Suprapubic skin (tissue), 4 donors: ENCODE data around the gene NEDD1. TPM values are rescaled to one million over a fixed set of nuclear protein-coding genes. Genes with fewer than 3 reads are reported as not detected.

Experiments
- DNase-seq, 2 donors: peaks; one replicate each; pipeline ENCODE4 v3.0.0-alpha.2; 2019; ENCODE audit warnings: low spot score in 2 of 2
- H3K27ac ChIP-seq: fragments of 200-600 bp; sonication (generic); one replicate; pipeline ENCODE4 v1.5.1; 2019
- H3K27me3 ChIP-seq: fragments of 200-600 bp; sonication (generic); one replicate; pipeline ENCODE4 v1.5.1; 2019
- H3K36me3 ChIP-seq: fragments of 200-600 bp; sonication (generic); one replicate; pipeline ENCODE4 v1.5.1; 2019
- H3K4me1 ChIP-seq: fragments of 200-600 bp; sonication (generic); one replicate; pipeline ENCODE4 v1.5.1; 2019
- H3K4me3 ChIP-seq: fragments of 200-600 bp; sonication (generic); one replicate; pipeline ENCODE4 v1.5.1; 2019; ENCODE audit warnings: mild to moderate bottlenecking
- H3K9me3 ChIP-seq: fragments of 200-600 bp; sonication (generic); one replicate; pipeline ENCODE4 v1.5.1; 2019
- CTCF ChIP-seq, 2 donors: fragments of 200-600 bp in 1 of 2; fragments of 450-650 bp in 1 of 2; sonication (generic) in 1 of 2; IDR thresholded peaks; one replicate each; pipeline ENCODE4 v1.5.1; 2016 to 2019; ENCODE audit warnings: antibody characterized with exemption in 2 of 2, mild to moderate bottlenecking in 1 of 2, moderate library complexity in 1 of 2
- EP300 ChIP-seq: sonication (generic); formaldehyde crosslinking; IDR thresholded peaks from one replicate; pipeline ENCODE4 v1.6.1; 2017; ENCODE audit warnings: antibody characterized with exemption
- POLR2A ChIP-seq, 2 donors: fragments of 450-650 bp; IDR thresholded peaks; one replicate each; pipeline ENCODE4 v1.6.1; 2017; ENCODE audit warnings: antibody characterized with exemption in 2 of 2, mild to moderate bottlenecking in 2 of 2, moderate library complexity in 2 of 2
- POLR2AphosphoS5 ChIP-seq, 3 donors: sonication (generic); formaldehyde crosslinking; IDR thresholded peaks; one replicate each; pipeline ENCODE4 v1.6.1; 2017; ENCODE audit warnings: antibody characterized with exemption in 3 of 3
- WGBS: methylation state at CpG from one replicate; pipeline ENCODE4 v1.1.5; 2018; 5-methylcytosine and 5-hydroxymethylcytosine counted together
- total RNA-seq, 4 donors: library from RNA; depleted of rRNA; stranded (reverse); fragments of >200 nt; gene quantifications; one replicate each; pipeline ENCODE4 v1.1.0, GENCODE V29; 2016

The NEDD1 gene, protein sequence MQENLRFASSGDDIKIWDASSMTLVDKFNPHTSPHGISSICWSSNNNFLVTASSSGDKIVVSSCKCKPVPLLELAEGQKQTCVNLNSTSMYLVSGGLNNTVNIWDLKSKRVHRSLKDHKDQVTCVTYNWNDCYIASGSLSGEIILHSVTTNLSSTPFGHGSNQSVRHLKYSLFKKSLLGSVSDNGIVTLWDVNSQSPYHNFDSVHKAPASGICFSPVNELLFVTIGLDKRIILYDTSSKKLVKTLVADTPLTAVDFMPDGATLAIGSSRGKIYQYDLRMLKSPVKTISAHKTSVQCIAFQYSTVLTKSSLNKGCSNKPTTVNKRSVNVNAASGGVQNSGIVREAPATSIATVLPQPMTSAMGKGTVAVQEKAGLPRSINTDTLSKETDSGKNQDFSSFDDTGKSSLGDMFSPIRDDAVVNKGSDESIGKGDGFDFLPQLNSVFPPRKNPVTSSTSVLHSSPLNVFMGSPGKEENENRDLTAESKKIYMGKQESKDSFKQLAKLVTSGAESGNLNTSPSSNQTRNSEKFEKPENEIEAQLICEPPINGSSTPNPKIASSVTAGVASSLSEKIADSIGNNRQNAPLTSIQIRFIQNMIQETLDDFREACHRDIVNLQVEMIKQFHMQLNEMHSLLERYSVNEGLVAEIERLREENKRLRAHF
- 10 to 100 TPM; 11.8 to 16.3 (median 14.5) TPM for total RNA-seq

- peak within 1 kb of the TSS; percentile 84 for H3K4me3 ChIP-seq
- no peaks in the 10 kb centered on the region for H3K9me3 ChIP-seq
- H3K4me1 ChIP-seq, result peaks cover 21% of the 10 kb centered on the region
- no peaks in the 10 kb centered on the region for H3K36me3 ChIP-seq
- peak; percentile 90 to 92 for DNase-seq
- 0% methylated on average over 9 of the region's 68 CpGs for WGBS
- H3K27ac ChIP-seq, result peak within 1 kb of the TSS; percentile 84
- peak in 1 of 3 donors; percentile 18 for TF ChIP-seq POLR2AphosphoS5 (IDR thresholded peaks at IDR 0.05)
- TF ChIP-seq POLR2A (IDR thresholded peaks at IDR 0.05), result peak in 1 of 2 donors; percentile 73
- no peak for TF ChIP-seq CTCF (IDR thresholded peaks at IDR 0.05)
- TF ChIP-seq EP300, result no peak
- no peaks in the 10 kb centered on the region for H3K27me3 ChIP-seq
These were observed at the start of gene NEDD1 for GRCh38 chr12:96906849-96907670. Gene NEDD1 (plus strand): TSS chr12:96907257. CDS start chr12:96909760, 2,503 bp downstream.

DNA sequence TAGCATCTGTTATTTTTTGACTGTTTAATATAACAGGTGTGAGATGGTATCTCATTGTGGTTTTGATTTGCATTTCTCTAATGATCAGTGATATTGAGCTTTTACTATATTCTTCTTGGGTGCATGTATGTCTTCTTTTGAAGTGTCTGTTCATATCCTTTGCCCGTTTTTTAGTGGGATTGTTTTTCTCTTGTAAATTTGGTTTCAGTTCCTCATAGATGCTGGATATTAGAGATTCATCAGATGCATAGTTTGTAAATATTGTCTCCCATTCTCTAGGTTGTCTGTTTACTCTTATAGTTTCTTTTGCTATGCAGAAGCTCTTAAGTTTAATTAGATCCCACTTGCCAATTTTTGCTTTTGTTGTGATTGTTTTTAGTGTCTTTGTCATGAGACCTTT is 48.9 kb upstream of the NEDD1 start:
- H3K9me3 ChIP-seq, result no peaks in the 10 kb centered on the region
- TF ChIP-seq CTCF (IDR thresholded peaks at IDR 0.05) (no peak), EP300 (no peak), POLR2AphosphoS5 (IDR thresholded peaks at IDR 0.05) (no peak), POLR2A (IDR thresholded peaks at IDR 0.05) (no peak)
- H3K4me1 ChIP-seq, result no peaks in the 10 kb centered on the region
- WGBS, result 68% methylated on average over 1 of the region's 1 CpG
- no peaks in the 10 kb centered on the region for H3K36me3 ChIP-seq
- H3K27ac ChIP-seq, result no peak overlapping the region
- no peak overlapping the region for H3K4me3 ChIP-seq
- DNase-seq, result no peak
- no peaks in the 10 kb centered on the region for H3K27me3 ChIP-seq

DNA sequence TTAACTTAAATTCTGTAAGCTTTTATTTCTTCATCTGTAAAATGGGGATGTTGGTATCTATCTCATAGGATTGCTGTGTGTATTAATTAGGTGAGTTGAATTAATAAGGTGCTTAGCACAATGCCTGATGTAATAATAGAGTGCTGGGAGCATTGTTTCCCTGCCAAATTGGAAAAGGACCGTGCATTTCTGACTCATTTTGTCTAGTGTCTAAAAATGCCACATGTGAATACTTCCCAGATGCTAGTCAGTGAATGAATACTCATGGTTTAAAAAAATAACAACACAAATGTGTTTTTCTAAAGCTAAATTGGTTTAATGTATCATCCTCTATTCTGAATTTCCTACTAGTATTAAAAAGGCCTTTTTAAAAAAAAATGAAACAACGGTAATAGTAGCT is 45.4 kb upstream of the NEDD1 start:
- WGBS, result 43% methylated on average over 2 of the region's 2 CpGs
- no peak overlapping the region for H3K27ac ChIP-seq
- H3K4me3 ChIP-seq, result no peak overlapping the region
- no peaks in the 10 kb centered on the region for H3K27me3 ChIP-seq
- H3K36me3 ChIP-seq, result no peaks in the 10 kb centered on the region
- TF ChIP-seq CTCF (IDR thresholded peaks at IDR 0.05) (no peak), POLR2A (IDR thresholded peaks at IDR 0.05) (no peak), POLR2AphosphoS5 (IDR thresholded peaks at IDR 0.05) (no peak), EP300 (no peak)
- DNase-seq, result no peak
- no peaks in the 10 kb centered on the region for H3K9me3 ChIP-seq
- no peaks in the 10 kb centered on the region for H3K4me1 ChIP-seq

GRCh38 chr12:96862326-96862725 is 44.7 kb upstream of the NEDD1 start:
- 68% methylated on average over 1 of the region's 1 CpG for WGBS
- no peaks in the 10 kb centered on the region for H3K4me1 ChIP-seq
- no peaks in the 10 kb centered on the region for H3K9me3 ChIP-seq
- H3K4me3 ChIP-seq, result no peak overlapping the region
- no peaks in the 10 kb centered on the region for H3K27me3 ChIP-seq
- H3K27ac ChIP-seq, result no peak overlapping the region
- no peak for DNase-seq
- no peaks in the 10 kb centered on the region for H3K36me3 ChIP-seq
- TF ChIP-seq EP300 (no peak), POLR2AphosphoS5 (IDR thresholded peaks at IDR 0.05) (no peak), POLR2A (IDR thresholded peaks at IDR 0.05) (no peak), CTCF (IDR thresholded peaks at IDR 0.05) (no peak)
